HUES48 (cell line): Measurements from ENCODE around the gene RNF182.
"Not testable (repeated sequence)": the region's sequence is repeated elsewhere in the genome, so short reads cannot be mapped to it uniquely, and the experiment has no call there.

Source experiments
- H3K27ac ChIP-seq: one replicate; pipeline ENCODE4 v1.7.0; 2013; ENCODE audit warnings: low read depth, low read length, inconsistent platforms
- H3K27me3 ChIP-seq: 2 replicates; pipeline ENCODE4 v1.6.1; 2013; ENCODE audit warnings: mild to moderate bottlenecking, low read length; ENCODE audit not compliant: control insufficient read depth, insufficient read depth
- H3K36me3 ChIP-seq: 2 replicates; pipeline ENCODE4 v1.6.1; 2013; ENCODE audit warnings: low read length; ENCODE audit not compliant: control insufficient read depth, insufficient read depth
- H3K4me1 ChIP-seq: 2 replicates; pipeline ENCODE4 v1.6.1; 2013; ENCODE audit warnings: mild to moderate bottlenecking, low read length; ENCODE audit not compliant: control insufficient read depth, insufficient read depth
- H3K4me3 ChIP-seq: 2 replicates; pipeline ENCODE4 v1.5.1; 2013; ENCODE audit warnings: mild to moderate bottlenecking, low read depth, low read length
- H3K9ac ChIP-seq: 2 replicates; pipeline ENCODE4 v1.6.1; 2013; ENCODE audit warnings: mild to moderate bottlenecking, low read depth, low read length, moderate library complexity
- H3K9me3 ChIP-seq: 2 replicates; pipeline ENCODE4 v1.6.1; 2013; ENCODE audit warnings: low read length; ENCODE audit not compliant: control insufficient read depth, insufficient read depth

RNF182 gene

DNA sequence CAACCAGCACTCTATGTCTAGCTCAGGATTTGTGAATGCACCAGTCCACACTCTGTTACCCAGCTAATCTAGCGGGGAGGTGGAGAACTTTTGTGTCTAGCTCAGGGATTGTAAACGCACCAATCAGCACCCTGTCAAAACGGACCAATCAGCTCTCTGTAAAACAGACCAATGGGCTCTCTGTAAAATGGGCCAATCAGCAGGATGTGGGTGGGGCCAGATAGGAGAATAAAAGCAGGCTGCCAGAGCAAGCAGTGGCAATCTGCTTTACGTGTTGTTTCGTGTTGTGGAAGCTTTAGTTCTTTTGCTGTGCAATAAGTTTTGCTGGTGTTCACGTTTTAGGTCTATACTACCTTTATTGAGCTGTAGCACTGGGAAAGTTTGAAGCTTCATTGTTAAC is 93.8 kb downstream of the RNF182 start:
- Histone ChIP-seq H3K4me1 (peaks cover 23% of the 10 kb centered on the region), H3K4me3 (peak overlapping the region; percentile 39; the same call in 1 of the 2 replicates)
- H3K27me3 ChIP-seq, H3K36me3 ChIP-seq, H3K9me3 ChIP-seq, H3K9ac ChIP-seq, H3K27ac ChIP-seq: not testable (repeated sequence)

DNA sequence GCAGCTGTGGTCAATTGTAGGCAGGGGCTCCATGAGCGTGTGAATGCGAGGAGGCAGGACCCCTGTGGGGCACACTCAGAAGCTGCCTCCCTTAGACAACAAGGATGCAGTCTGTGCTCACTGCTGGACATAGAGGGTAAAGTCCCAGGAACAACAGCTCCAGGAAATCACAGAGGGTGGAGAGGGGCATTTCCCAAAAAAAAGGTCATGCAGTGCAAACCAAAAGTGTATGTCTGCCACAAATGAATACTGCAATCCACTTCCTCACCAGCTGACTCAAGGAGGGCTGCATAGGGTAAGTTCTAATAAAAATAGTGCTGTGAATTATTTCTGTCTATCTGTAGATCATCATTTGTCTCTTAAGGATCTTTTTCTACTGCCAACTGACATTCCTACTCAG is 95.8 kb downstream of the RNF182 start:
- Histone ChIP-seq H3K36me3 (no peaks in the 10 kb centered on the region), H3K4me3 (no peak overlapping the region), H3K9ac (no peak overlapping the region), H3K27me3 (peaks cover 12% of the 10 kb centered on the region), H3K27ac (no peak overlapping the region), H3K9me3 (0 out of 2 replicates have a peak, but pooled peaks cover 5% of the 10 kb centered on the region), H3K4me1 (peaks cover 38% of the 10 kb centered on the region)

DNA sequence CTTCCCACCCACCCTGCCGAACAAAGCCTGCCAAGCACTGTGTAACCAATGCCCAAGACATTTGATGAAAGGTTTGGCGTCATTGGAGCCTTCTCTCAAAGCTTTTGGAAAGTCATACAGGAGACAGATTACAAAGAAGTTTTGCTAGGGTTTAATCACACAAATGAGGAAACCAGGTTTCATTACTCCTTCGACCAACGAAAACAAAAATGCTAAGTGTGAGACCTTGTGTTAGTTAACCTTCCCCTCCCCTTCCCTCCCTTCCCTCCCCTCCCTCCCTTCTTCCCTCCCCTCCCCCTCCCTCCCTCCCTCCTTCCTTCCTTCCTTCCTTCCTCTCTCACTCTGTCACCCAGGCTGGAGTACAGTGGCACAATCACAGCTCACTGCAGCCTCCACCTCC is 96.7 kb downstream of the RNF182 start:
- Histone ChIP-seq H3K27me3 (peaks cover 10% of the 10 kb centered on the region), H3K27ac (no peak overlapping the region), H3K9me3 (0 out of 2 replicates have a peak, but pooled peaks cover 5% of the 10 kb centered on the region), H3K4me1 (peaks cover 32% of the 10 kb centered on the region), H3K9ac (no peak overlapping the region), H3K4me3 (no peak overlapping the region), H3K36me3 (no peaks in the 10 kb centered on the region)

DNA sequence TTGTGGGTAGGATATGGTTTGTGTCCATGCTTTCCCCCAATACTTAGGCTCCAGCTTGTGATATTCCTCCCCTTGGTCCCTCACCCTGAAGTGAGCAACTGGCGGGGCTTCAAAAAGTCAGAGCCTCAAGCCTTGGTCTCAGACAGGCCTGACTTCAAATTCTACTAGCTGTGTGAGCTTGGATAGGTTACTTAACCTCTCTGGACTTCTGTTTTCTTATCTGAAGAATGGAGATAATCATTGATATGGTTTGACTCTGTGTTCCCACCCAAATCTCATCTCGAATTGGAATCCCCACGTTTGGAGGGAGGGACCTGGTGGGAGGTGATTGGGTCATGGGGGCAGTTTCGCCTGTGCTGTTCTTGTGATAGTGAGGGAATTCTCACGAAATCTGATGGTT is 97.9 kb downstream of the RNF182 start:
- H3K9ac ChIP-seq, result no peak overlapping the region
- H3K9me3 ChIP-seq, result 0 out of 2 replicates have a peak, but pooled peaks cover 5% of the 10 kb centered on the region
- H3K27me3 ChIP-seq, result peaks cover 10% of the 10 kb centered on the region
- H3K36me3 ChIP-seq, result no peaks in the 10 kb centered on the region
- H3K4me1 ChIP-seq, result peaks cover 20% of the 10 kb centered on the region
- H3K27ac ChIP-seq, result no peak overlapping the region
- H3K4me3 ChIP-seq, result no peak overlapping the region

DNA sequence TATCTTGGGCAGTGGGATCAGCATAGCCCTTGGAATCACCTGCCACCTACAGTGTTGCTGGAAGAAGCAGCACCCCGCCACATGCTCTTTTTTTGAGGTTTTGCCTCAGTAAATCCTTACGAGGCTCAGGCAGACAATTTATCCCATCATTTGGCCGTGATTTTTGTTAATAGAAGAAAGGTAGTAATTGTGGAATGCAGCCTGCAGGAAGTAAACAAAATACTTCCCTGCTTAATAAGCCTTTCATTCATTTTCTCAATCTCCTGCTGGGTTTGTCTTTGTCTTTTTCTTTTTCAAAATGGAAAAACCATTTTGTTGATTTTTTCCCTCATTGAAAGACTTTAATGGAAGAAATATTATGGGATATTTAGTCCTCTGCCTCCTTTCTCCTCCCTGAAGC is 99.1 kb downstream of the RNF182 start:
- H3K27me3 ChIP-seq, result peaks cover 10% of the 10 kb centered on the region
- no peaks in the 10 kb centered on the region for H3K36me3 ChIP-seq
- 0 out of 2 replicates have a peak, but pooled peaks cover 1% of the 10 kb centered on the region for H3K9me3 ChIP-seq
- H3K9ac ChIP-seq, result no peak overlapping the region
- H3K4me3 ChIP-seq, result no peak overlapping the region
- peaks cover 18% of the 10 kb centered on the region for H3K4me1 ChIP-seq
- H3K27ac ChIP-seq, result peak overlapping the region; percentile 19

DNA sequence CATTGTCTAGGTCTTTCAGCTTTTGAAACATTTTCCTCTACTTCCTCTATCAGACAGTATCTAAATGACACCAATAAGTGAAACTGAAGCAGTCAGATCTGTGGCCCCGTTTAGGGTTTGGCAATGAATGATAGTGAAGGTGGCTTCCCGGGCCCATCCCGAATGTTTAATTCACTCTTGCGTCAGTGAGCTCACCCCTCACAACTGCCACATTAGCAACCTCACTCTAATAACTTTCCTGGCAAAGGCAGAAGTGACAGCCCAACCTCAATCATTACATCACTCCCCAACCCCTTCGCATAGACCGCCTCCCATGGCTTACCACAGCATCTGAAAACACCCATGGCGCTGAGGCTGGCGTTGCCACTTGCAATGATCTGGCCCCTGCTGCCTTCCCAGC is 100.4 kb downstream of the RNF182 start:
- peaks cover 10% of the 10 kb centered on the region for H3K27me3 ChIP-seq
- no peak overlapping the region for H3K9ac ChIP-seq
- no peaks in the 10 kb centered on the region for H3K36me3 ChIP-seq
- no peaks in the 10 kb centered on the region for H3K9me3 ChIP-seq
- no peak overlapping the region for H3K27ac ChIP-seq
- H3K4me1 ChIP-seq, result peaks cover 18% of the 10 kb centered on the region
- H3K4me3 ChIP-seq, result no peak overlapping the region

DNA sequence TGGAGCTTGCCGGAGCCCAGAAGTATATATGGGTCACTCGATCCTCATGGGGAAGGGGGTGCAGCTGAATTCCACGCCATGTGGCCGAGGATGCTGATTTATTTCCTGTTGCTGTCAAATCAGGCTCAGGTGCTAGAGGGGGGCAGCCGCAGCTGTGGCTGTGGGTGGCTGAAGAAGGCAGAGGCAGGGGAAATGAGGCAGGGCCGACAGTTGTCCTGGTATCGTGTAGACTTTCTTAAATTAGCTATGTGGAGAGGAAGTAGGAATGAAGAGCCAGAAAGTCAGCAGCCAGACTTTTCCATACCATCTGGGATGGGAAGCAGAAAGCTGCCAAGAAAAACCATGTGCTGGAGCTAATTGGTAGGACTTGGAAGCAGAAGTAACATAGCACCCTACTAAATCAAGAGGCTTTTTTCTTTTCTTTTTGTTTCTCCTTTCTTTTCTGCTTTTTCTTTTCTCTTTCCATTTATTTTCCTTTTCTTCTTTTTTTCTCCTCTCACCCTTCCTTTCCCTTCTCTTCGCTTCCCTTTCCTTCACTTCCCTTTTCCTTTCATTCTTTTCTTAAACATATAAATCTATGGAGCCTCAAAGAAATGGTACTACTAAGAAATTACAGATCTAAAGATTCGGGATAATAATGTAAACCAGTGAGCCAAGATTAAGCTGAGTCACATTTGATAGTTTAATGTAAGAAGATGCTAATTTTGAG is 102.2 kb downstream of the RNF182 start:
- Histone ChIP-seq H3K9ac (no peak overlapping the region), H3K4me3 (no peak overlapping the region), H3K4me1 (peaks cover 16% of the 10 kb centered on the region), H3K9me3 (no peaks in the 10 kb centered on the region), H3K36me3 (no peaks in the 10 kb centered on the region), H3K27ac (no peak overlapping the region), H3K27me3 (peaks cover 10% of the 10 kb centered on the region)

DNA sequence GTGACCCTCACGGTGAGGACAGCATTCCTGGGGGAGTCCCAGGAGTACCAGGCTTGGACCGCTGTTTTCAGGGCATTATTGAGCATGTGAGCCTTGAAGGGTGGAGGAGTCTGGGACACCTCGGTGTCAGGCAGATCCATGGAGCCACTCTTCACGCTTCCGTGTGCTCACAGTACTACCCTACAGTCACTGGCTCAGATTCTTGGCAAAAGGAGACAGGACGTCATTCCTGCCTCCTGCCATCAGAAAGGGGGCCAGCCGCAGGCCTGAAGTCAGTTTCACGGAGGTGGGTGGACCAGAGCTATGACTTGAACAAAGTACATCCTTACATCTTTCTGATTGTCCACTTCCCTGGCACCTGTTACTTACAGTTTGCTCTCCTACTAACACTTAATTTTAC is 103.9 kb downstream of the RNF182 start:
- H3K9ac ChIP-seq, result no peak overlapping the region
- H3K4me1 ChIP-seq, result peaks cover 14% of the 10 kb centered on the region
- peaks cover 10% of the 10 kb centered on the region for H3K27me3 ChIP-seq
- no peaks in the 10 kb centered on the region for H3K9me3 ChIP-seq
- H3K36me3 ChIP-seq, result no peaks in the 10 kb centered on the region
- no peak overlapping the region for H3K4me3 ChIP-seq
- H3K27ac ChIP-seq, result no peak overlapping the region

DNA sequence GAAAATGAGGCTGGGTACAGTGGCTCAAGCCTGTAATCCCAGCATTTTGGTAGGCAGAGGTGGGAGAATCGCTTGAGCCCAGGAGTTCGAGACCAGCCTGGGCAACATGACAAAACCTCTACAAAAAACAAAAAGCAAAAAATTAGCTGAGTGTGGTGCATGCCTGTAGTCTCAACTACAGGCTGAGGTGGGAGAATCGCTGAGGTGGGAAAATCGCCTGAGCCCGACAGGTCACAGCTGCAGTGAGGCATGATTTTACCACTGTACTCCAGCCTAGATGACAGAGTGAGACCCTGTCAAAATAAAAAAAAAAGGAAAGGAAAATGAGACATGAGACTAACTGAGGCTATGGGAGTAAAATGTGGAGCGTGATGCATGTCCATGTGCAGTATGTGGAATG is 104.9 kb downstream of the RNF182 start:
- no peaks in the 10 kb centered on the region for H3K9me3 ChIP-seq

More for the DNA sequence above, 104.9 kb downstream of the RNF182 start:
- no peaks in the 10 kb centered on the region for H3K36me3 ChIP-seq
- no peak overlapping the region for H3K27ac ChIP-seq
- H3K4me3 ChIP-seq, result no peak overlapping the region
- H3K9ac ChIP-seq, result no peak overlapping the region
- H3K27me3 ChIP-seq, result peaks cover 10% of the 10 kb centered on the region
- peaks cover 6% of the 10 kb centered on the region for H3K4me1 ChIP-seq
